Osteoblast (primary cell): ENCODE results near the gene SPPL2C. TPM values are rescaled to one million over a fixed set of nuclear protein-coding genes. Genes with fewer than 3 reads are reported as not detected.

Experiments used
- DNase-seq: peaks from one replicate; pipeline ENCODE4 v3.0.0; 2011; ENCODE audit warnings: low spot score, mixed read lengths; ENCODE audit not compliant: insufficient read length; ENCODE audit errors: missing footprints
- H2AFZ ChIP-seq: 2 replicates; pipeline ENCODE4 v1.6.0; 2011; ENCODE audit warnings: mild to moderate bottlenecking, low read length
- H3K27ac ChIP-seq: 2 replicates; pipeline ENCODE4 v1.5.1; 2011; ENCODE audit warnings: mild to moderate bottlenecking, low read depth, low read length, moderate library complexity
- H3K27me3 ChIP-seq: 2 replicates; pipeline ENCODE4 v1.6.0; 2012; ENCODE audit warnings: mild to moderate bottlenecking, control low read depth, inconsistent platforms, low read length, moderate library complexity; ENCODE audit not compliant: insufficient read depth
- H3K36me3 ChIP-seq: 2 replicates; pipeline ENCODE4 v1.5.1; 2011; ENCODE audit warnings: mild to moderate bottlenecking, low read length, control low read depth, moderate library complexity; ENCODE audit not compliant: insufficient read depth
- H3K4me1 ChIP-seq: 2 replicates; pipeline ENCODE4 v1.5.1; 2011; ENCODE audit warnings: mild to moderate bottlenecking, low read length, control low read depth, moderate library complexity; ENCODE audit not compliant: insufficient read depth
- H3K4me2 ChIP-seq: 2 replicates; pipeline ENCODE4 v1.6.0; 2011; ENCODE audit warnings: mild to moderate bottlenecking, low read length; ENCODE audit not compliant: insufficient read depth
- H3K4me3 ChIP-seq: fragments of 200-600 bp; sonication (generic); 3 replicates; pipeline ENCODE4 v1.5.1; 2012; ENCODE audit warnings: mild to moderate bottlenecking, low read length, inconsistent platforms; ENCODE audit not compliant: insufficient read depth
- H3K79me2 ChIP-seq: 2 replicates; pipeline ENCODE4 v1.6.0; 2012; ENCODE audit warnings: mild to moderate bottlenecking, low read length, control low read depth, inconsistent platforms; ENCODE audit not compliant: insufficient read depth
- H3K9me3 ChIP-seq: 2 replicates; pipeline ENCODE4 v1.5.1; 2011; ENCODE audit warnings: low read depth, low read length, control low read depth
- H4K20me1 ChIP-seq: 2 replicates; pipeline ENCODE4 v1.6.0; 2012; ENCODE audit warnings: mild to moderate bottlenecking, low read length, control low read depth; ENCODE audit not compliant: insufficient read depth
- CTCF ChIP-seq: IDR thresholded peaks from 2 replicates; pipeline ENCODE4 v1.5.1; 2011; ENCODE audit warnings: mild to moderate bottlenecking, low read depth, low read length, moderate library complexity; ENCODE audit errors: extremely low read depth
- total RNA-seq: library from RNA; depleted of rRNA; stranded (reverse); fragments of >200 nt; gene quantifications from 2 replicates; pipeline ENCODE4 v1.2.3, GENCODE V29; 2012

The SPPL2C gene
- total RNA-seq, 1 donor: not detected

DNA sequence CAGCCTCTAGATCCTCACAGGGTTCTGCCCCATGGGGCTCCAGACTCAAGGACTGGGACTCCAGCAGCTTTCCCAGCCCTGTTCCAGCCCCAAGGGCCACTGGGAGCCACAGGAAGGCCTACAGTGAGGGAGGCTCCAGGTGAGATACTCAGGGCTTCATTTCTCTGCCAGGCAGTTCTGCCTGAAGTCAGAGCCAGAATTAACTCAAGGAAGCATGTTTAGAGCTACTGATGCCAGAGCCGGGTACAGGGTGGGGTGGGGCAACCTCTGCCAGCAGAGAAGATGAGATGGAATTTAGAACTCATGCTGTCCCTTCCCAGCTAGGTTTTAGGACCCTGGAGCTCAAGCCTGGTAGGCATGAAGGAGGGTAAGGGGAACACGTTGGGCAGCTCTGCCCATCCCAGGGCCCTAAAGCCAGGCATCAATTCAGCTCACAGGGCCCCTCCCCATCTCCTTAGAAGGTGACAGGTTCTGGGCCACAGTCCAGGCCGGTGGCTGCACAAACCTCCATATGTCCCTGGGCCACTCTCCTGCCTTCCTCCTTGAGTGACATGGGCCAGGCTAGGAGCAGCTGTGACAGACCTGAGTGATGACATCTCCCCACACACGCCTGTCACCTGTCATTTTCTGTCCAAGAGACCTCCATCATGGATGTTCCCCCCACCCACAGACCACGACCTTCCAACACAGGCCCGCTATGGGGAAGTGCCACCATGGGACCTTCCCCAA is 24.5 kb upstream of the SPPL2C start:
- Histone ChIP-seq H3K4me3 (no peak overlapping the region), H3K9me3 (no peaks in the 10 kb centered on the region), H3K4me2 (no peak overlapping the region), H3K36me3 (no peaks in the 10 kb centered on the region), H3K27ac (no peak overlapping the region), H3K27me3 (peaks cover 5% of the 10 kb centered on the region), H2AFZ (no peak overlapping the region), H3K4me1 (no peaks in the 10 kb centered on the region), H3K79me2 (no peaks in the 10 kb centered on the region), H4K20me1 (no peaks in the 10 kb centered on the region)
- TF ChIP-seq CTCF: no peak
- no peak for DNase-seq

DNA sequence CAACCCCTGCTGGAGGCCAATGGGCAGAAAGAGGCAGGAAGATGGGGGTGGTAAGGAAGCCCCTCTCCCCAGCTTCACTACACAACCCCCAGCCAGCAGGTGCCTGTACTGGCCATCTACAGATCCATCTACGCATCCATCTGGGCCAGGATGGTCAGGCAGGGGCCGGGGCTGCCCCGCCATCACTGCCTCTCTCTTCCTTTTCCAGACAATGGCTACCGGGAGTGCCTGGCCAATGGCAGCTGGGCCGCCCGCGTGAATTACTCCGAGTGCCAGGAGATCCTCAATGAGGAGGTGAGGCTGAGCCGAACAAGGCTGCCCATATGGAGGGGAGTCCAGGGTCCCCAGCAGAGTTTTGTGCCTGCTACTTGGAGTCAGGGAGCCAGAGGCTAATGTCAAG is 23.5 kb upstream of the SPPL2C start:
- Histone ChIP-seq H3K79me2 (no peaks in the 10 kb centered on the region), H3K36me3 (no peaks in the 10 kb centered on the region), H3K27ac (no peak overlapping the region), H3K4me2 (no peak overlapping the region), H3K27me3 (peaks cover 5% of the 10 kb centered on the region), H3K4me3 (no peak overlapping the region), H4K20me1 (no peaks in the 10 kb centered on the region), H3K9me3 (no peaks in the 10 kb centered on the region), H2AFZ (no peak overlapping the region), H3K4me1 (no peaks in the 10 kb centered on the region)
- DNase-seq: peak; percentile 55
- no peak for TF ChIP-seq CTCF

DNA sequence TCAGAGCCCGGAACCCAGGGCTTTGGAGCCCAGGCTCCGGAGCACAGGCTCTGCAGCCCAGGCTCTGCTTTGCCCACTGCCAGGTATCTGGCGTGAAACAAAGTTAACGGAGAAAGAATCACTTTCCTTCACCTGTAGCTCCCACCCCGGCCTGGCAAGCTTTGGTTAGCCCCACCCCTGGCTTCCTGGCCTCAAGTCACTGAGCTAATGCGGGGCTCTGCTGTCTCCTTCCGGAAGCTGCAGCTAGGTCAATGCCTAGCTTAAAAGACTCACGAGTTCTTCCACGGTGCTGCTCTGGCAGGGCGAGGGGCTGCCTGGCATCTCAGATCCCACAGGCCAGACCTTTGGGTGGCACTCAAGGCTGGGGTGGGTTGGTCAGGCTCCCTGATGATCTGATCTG is 21.1 kb upstream of the SPPL2C start:
- Histone ChIP-seq H3K4me3 (no peak overlapping the region), H3K4me1 (no peaks in the 10 kb centered on the region), H3K79me2 (no peaks in the 10 kb centered on the region), H3K27me3 (peaks cover 10% of the 10 kb centered on the region), H3K4me2 (no peak overlapping the region), H3K36me3 (no peaks in the 10 kb centered on the region), H2AFZ (no peak overlapping the region), H4K20me1 (no peaks in the 10 kb centered on the region), H3K9me3 (no peaks in the 10 kb centered on the region), H3K27ac (no peak overlapping the region)
- TF ChIP-seq CTCF: no peak
- no peak for DNase-seq

DNA sequence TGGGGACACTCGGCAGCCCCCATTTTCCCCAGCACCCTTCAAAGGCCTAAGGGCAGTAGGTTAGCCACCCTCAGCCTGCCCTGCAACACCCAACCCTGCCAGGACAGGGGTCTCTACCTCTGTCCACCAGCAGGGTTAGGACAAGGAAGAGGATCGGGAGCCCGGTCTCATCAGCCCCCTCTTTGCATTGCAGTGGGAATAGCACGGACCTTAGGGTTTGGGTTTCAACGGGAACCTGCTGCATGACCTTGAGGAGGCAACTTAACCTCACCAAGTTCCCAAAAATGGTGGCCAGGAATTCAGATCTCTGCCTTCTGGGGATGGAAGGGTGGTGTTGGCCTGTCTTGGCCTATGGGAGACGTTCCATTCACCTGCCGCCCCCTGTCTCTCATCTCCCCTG is 20.2 kb upstream of the SPPL2C start:
- H3K4me1 ChIP-seq: no peaks in the 10 kb centered on the region
- no peak overlapping the region for H3K4me3 ChIP-seq
- no peaks in the 10 kb centered on the region for H3K79me2 ChIP-seq
- no peaks in the 10 kb centered on the region for H4K20me1 ChIP-seq
- H2AFZ ChIP-seq: no peak overlapping the region
- no peaks in the 10 kb centered on the region for H3K36me3 ChIP-seq
- DNase-seq: peak; percentile 81
- no peak overlapping the region for H3K4me2 ChIP-seq
- no peak for TF ChIP-seq CTCF
- no peaks in the 10 kb centered on the region for H3K9me3 ChIP-seq
- peaks cover 10% of the 10 kb centered on the region for H3K27me3 ChIP-seq
- H3K27ac ChIP-seq: no peak overlapping the region
